ENCODE results near the gene LARGE2. TPM values are rescaled to one million over a fixed set of nuclear protein-coding genes. Genes with fewer than 3 reads are reported as not detected.

Gene LARGE2
- total and polyA plus RNA-seq, 2 of the 13 experiments (the other 11 are each of a cell fraction or from before 2014, with no cell fraction given): 8.5 to 21.6 TPM

GRCh38 chr11:45885921-45886721 is 36.3 kb upstream of the LARGE2 start:
- Histone ChIP-seq H3K9ac (ENCODE audit: insufficient read depth, low read depth, low read length) (no peak overlapping the region), H3K4me2 (ENCODE audit: low read depth, low read length) (peak overlapping the region; percentile 65), H3K4me1 (ENCODE audit: insufficient read depth, low read length) (no peaks in the 10 kb centered on the region), H3K79me2 (ENCODE audit: insufficient read depth, low read length) (no peaks in the 10 kb centered on the region), H3K36me3 (replicated peaks in 1 of 2; ENCODE audit: control insufficient read depth in 1 of 2, insufficient read depth in 2 of 2, low read length in 2 of 2) (peaks cover 0 to under 1% of the 10 kb centered on the region in 2 experiments; a peak in 1 of 5 replicates), H3K4me3 (replicated peaks in 1 of 3; ENCODE audit: insufficient read depth in 1 of 3, low read depth in 2 of 3, low read length in 3 of 3) (peak overlapping the region; percentile 52 to 71 (median 61); a peak in 5 of 6 replicates), H2AFZ (ENCODE audit: low read length) (no peak overlapping the region), H3K27me3 (ENCODE audit: control insufficient read depth in 1 of 2, insufficient read depth in 2 of 2, low read length in 2 of 2) (no peaks in the 10 kb centered on the region; a peak in 2 of 5 replicates), H3K9me3 (ENCODE audit: low read length) (no peaks in the 10 kb centered on the region), H3K27ac (ENCODE audit: extremely low read length, insufficient read depth, low read length) (no peak overlapping the region), H4K20me1 (ENCODE audit: insufficient read depth, low read length) (peaks cover 12% of the 10 kb centered on the region; the same call in 1 of the 2 replicates)
- in situ Hi-C loops (cut with HindIII; ENCODE audit: extremely low pct_ligation_motif_present, low pct_unique_long_range_greater_than_20kb) (no loop called here), intact Hi-C loops (cut with micrococcal nuclease; ENCODE audit: unreplicated experiment) (no loop called here)
- FAIRE-seq (no peak), DNase-seq (ENCODE audit: low spot score) (no peak), ATAC-seq (peak; percentile 14)
- ChIA-PET CTCF (ENCODE audit: low intra/inter-chr PET ratio, low total read pairs) (no interaction called here), POLR2A (no interaction called here)
- TF ChIP-seq YEATS2 (CRISPR knock-in tag; IDR thresholded peaks at IDR 0.05; ENCODE audit: borderline replicate concordance): no peak
- TF ChIP-seq MZF1 (CRISPR knock-in tag; IDR thresholded peaks at IDR 0.05; ENCODE audit: borderline replicate concordance): no peak
- no peak for TF ChIP-seq NFYB (CRISPR knock-in tag; IDR thresholded peaks at IDR 0.05)
- 0 out of 2 replicates have a peak, but pooled peaks have one; percentile 1 for TF ChIP-seq ZNF816 (CRISPR knock-in tag; IDR thresholded peaks at IDR 0.05; ENCODE audit: borderline replicate concordance)
- no peak for TF ChIP-seq ZNF562 (CRISPR knock-in tag; IDR thresholded peaks at IDR 0.05; ENCODE audit: borderline replicate concordance)
- no peak for TF ChIP-seq HHEX (CRISPR knock-in tag; IDR thresholded peaks at IDR 0.05)
- no peak for TF ChIP-seq HNF1B (CRISPR knock-in tag; IDR thresholded peaks at IDR 0.05)
- no TSS peak for BruUV-seq (replicated peaks)
- WGBS (ENCODE audit: low lambda C conversion rate): 57% methylated on average over 17 of the region's 43 CpGs

All from HepG2 (cell line).